ENCODE results near the gene GNRH2.
"Not testable (repeated sequence)": the region's sequence is repeated elsewhere in the genome, so short reads cannot be mapped to it uniquely, and the experiment has no call there.

The GNRH2 gene

GRCh38 chr20:3042625-3043024 lies 797 bp upstream of the GNRH2 start:
- no peak for DNase-seq (ENCODE audit: low spot score)

GRCh38 chr20:3044336-3044965 lies 1.0 kb downstream of the GNRH2 start:
- no peak for DNase-seq (ENCODE audit: low spot score)

- DNase-seq (ENCODE audit: low spot score): peak; percentile 59
These were observed 1.8 kb downstream of the GNRH2 start for GRCh38 chr20:3045042-3045815.

- DNase-seq (ENCODE audit: low spot score): peak; percentile 87
These were observed 2.6 kb downstream of the GNRH2 start, which contains the start of gene MRPS26 for GRCh38 chr20:3045816-3046676. Gene MRPS26, plus strand, starts transcription at chr20:3046052. Its CDS starts 17 bp downstream, at chr20:3046069.

- DNase-seq (ENCODE audit: low spot score): no peak
These were observed 3.4 kb downstream of the GNRH2 start for GRCh38 chr20:3046677-3047462.

- no peak for DNase-seq (ENCODE audit: low spot score)
These were observed 4.3 kb downstream of the GNRH2 start for GRCh38 chr20:3047486-3048419.

- DNase-seq (ENCODE audit: low spot score): no peak
These were observed 8.1 kb downstream of the GNRH2 start for GRCh38 chr20:3051385-3052019.

GRCh38 chr20:3059489-3059888 lies 16.1 kb downstream of the GNRH2 start:
- DNase-seq (ENCODE audit: low spot score): no peak

GRCh38 chr20:3064119-3064518 lies 20.7 kb downstream of the GNRH2 start:
- not testable (repeated sequence) for DNase-seq (ENCODE audit: low spot score)

- no peak for DNase-seq (ENCODE audit: low spot score)
These were observed 24.0 kb downstream of the GNRH2 start for GRCh38 chr20:3067139-3068014.

GRCh38 chr20:3068075-3068474 lies 24.7 kb downstream of the GNRH2 start:
- DNase-seq (ENCODE audit: low spot score): no peak

GRCh38 chr20:3068986-3069900 lies 25.8 kb downstream of the GNRH2 start:
- no peak for DNase-seq (ENCODE audit: low spot score)

GRCh38 chr20:3070725-3071124 lies 27.3 kb downstream of the GNRH2 start:
- no peak for DNase-seq (ENCODE audit: low spot score)

GRCh38 chr20:3071266-3071609 lies 27.8 kb downstream of the GNRH2 start:
- DNase-seq (ENCODE audit: low spot score): no peak

GRCh38 chr20:3071610-3072529 lies 28.4 kb downstream of the GNRH2 start, which contains the start of gene OXT:
Gene OXT, plus strand, starts transcription at chr20:3071620. Its CDS starts 36 bp downstream, at chr20:3071656.
- peak; percentile 42 for DNase-seq (ENCODE audit: low spot score)

- DNase-seq (ENCODE audit: low spot score): no peak
These were observed 29.3 kb downstream of the GNRH2 start for GRCh38 chr20:3072530-3073250.

All from activated CD4-positive, alpha-beta T cell treated with anti-CD3 and anti-CD28 coated beads, Interleukin-2, Interleukin-4, amounts not matched to agents 100 ng/mL and 50 ng/mL, durations not matched to agents 16 hours and 8 hours (primary cell).